ENCODE data around the gene TIGD6.

GRCh38 chr5:149961186-149961685 is 39.2 kb downstream of the TIGD6 start:
- TF ChIP-seq POLR2A (IDR thresholded peaks at IDR 0.05) (no peak), CTCF (IDR thresholded peaks at IDR 0.05) (peak in 1 of 7 experiments; percentile 1)
